Measurements from ENCODE around the gene PERM1.
"Not testable (repeated sequence)": the region's sequence is repeated elsewhere in the genome, so short reads cannot be mapped to it uniquely, and the experiment has no call there.

Gene PERM1

GRCh38 chr1:993379-993995 lies 11.6 kb upstream of the PERM1 start:
- no peaks in the 10 kb centered on the region for H3F3A ChIP-seq (ENCODE audit: insufficient read depth, low read length)
- no peaks in the 10 kb centered on the region for H3K36me3 ChIP-seq (ENCODE audit: insufficient read depth, low read length)
- H3K4me2 ChIP-seq (ENCODE audit: low read length): no peak overlapping the region
- TF ChIP-seq CTCF (IDR thresholded peaks at IDR 0.05; ENCODE audit: low read length) (no peak), EZH2 (IDR thresholded peaks at IDR 0.05; ENCODE audit: borderline replicate concordance, low read length) (no peak)
- no peak overlapping the region for H3K9ac ChIP-seq (ENCODE audit: low read length)
- H3K9me2 ChIP-seq (ENCODE audit: low read depth, low read length): no peaks in the 10 kb centered on the region
- H4K20me1 ChIP-seq (ENCODE audit: insufficient read depth, low read length): no peaks in the 10 kb centered on the region
- no peaks in the 10 kb centered on the region for H3K4me1 ChIP-seq (ENCODE audit: insufficient read depth, low read length, severe bottlenecking)
- H3K9me3 ChIP-seq (ENCODE audit: low read length): no peaks in the 10 kb centered on the region
- H3K27me3 ChIP-seq (ENCODE audit: insufficient read depth, low read length): peaks cover 10% of the 10 kb centered on the region; the same call in 1 of the 2 replicates
- no peak overlapping the region for H2AFZ ChIP-seq (ENCODE audit: low read length)
- H3K27ac ChIP-seq (ENCODE audit: low read depth, low read length, poor library complexity, severe bottlenecking): no peak overlapping the region
- H3K79me2 ChIP-seq (ENCODE audit: insufficient read depth, low read length): no peaks in the 10 kb centered on the region
- no peak overlapping the region for H3K4me3 ChIP-seq (ENCODE audit: low read depth, low read length, poor library complexity, severe bottlenecking)

GRCh38 chr1:992362-992761 lies 10.5 kb upstream of the PERM1 start:
- TF ChIP-seq EZH2 (IDR thresholded peaks at IDR 0.05; ENCODE audit: borderline replicate concordance, low read length) (no peak), CTCF (IDR thresholded peaks at IDR 0.05; ENCODE audit: low read length) (no peak)
- no peak overlapping the region for H3K27ac ChIP-seq (ENCODE audit: low read depth, low read length, poor library complexity, severe bottlenecking)
- no peaks in the 10 kb centered on the region for H4K20me1 ChIP-seq (ENCODE audit: insufficient read depth, low read length)
- H3K9me3 ChIP-seq (ENCODE audit: low read length): no peaks in the 10 kb centered on the region
- H3K4me3 ChIP-seq (ENCODE audit: low read depth, low read length, poor library complexity, severe bottlenecking): no peak overlapping the region
- H2AFZ ChIP-seq (ENCODE audit: low read length): no peak overlapping the region
- H3K4me1 ChIP-seq (ENCODE audit: insufficient read depth, low read length, severe bottlenecking): no peaks in the 10 kb centered on the region
- no peak overlapping the region for H3K4me2 ChIP-seq (ENCODE audit: low read length)
- no peaks in the 10 kb centered on the region for H3K36me3 ChIP-seq (ENCODE audit: insufficient read depth, low read length)
- no peak overlapping the region for H3K9ac ChIP-seq (ENCODE audit: low read length)
- no peaks in the 10 kb centered on the region for H3K9me2 ChIP-seq (ENCODE audit: low read depth, low read length)
- H3F3A ChIP-seq (ENCODE audit: insufficient read depth, low read length): no peaks in the 10 kb centered on the region
- H3K79me2 ChIP-seq (ENCODE audit: insufficient read depth, low read length): no peaks in the 10 kb centered on the region
- peaks cover 10% of the 10 kb centered on the region; the same call in 1 of the 2 replicates for H3K27me3 ChIP-seq (ENCODE audit: insufficient read depth, low read length)

- H3K27me3 ChIP-seq (ENCODE audit: insufficient read depth, low read length): peaks cover 10% of the 10 kb centered on the region; the same call in 1 of the 2 replicates
- H3K79me2 ChIP-seq (ENCODE audit: insufficient read depth, low read length): no peaks in the 10 kb centered on the region
- H3K4me1 ChIP-seq (ENCODE audit: insufficient read depth, low read length, severe bottlenecking): no peaks in the 10 kb centered on the region
- no peak for TF ChIP-seq CTCF (IDR thresholded peaks at IDR 0.05; ENCODE audit: low read length)
- TF ChIP-seq EZH2 (IDR thresholded peaks at IDR 0.05; ENCODE audit: borderline replicate concordance, low read length): no peak
- H3K9ac ChIP-seq (ENCODE audit: low read length): no peak overlapping the region
- no peak overlapping the region for H2AFZ ChIP-seq (ENCODE audit: low read length)
- no peaks in the 10 kb centered on the region for H4K20me1 ChIP-seq (ENCODE audit: insufficient read depth, low read length)
- H3K4me2 ChIP-seq (ENCODE audit: low read length): no peak overlapping the region
- no peaks in the 10 kb centered on the region for H3F3A ChIP-seq (ENCODE audit: insufficient read depth, low read length)
- no peaks in the 10 kb centered on the region for H3K36me3 ChIP-seq (ENCODE audit: insufficient read depth, low read length)
- no peaks in the 10 kb centered on the region for H3K9me3 ChIP-seq (ENCODE audit: low read length)
- no peak overlapping the region for H3K4me3 ChIP-seq (ENCODE audit: low read depth, low read length, poor library complexity, severe bottlenecking)
- no peaks in the 10 kb centered on the region for H3K9me2 ChIP-seq (ENCODE audit: low read depth, low read length)
- no peak overlapping the region for H3K27ac ChIP-seq (ENCODE audit: low read depth, low read length, poor library complexity, severe bottlenecking)
Measured at GRCh38 chr1:991895-992294, 10.0 kb upstream of the PERM1 start.

GRCh38 chr1:991275-991674 lies 9.4 kb upstream of the PERM1 start:
- H3K4me2 ChIP-seq (ENCODE audit: low read length); H3K9ac ChIP-seq (ENCODE audit: low read length); H3K4me3 ChIP-seq (ENCODE audit: low read depth, low read length, poor library complexity, severe bottlenecking); H3K9me3 ChIP-seq (ENCODE audit: low read length); H3K79me2 ChIP-seq (ENCODE audit: insufficient read depth, low read length); H3K27ac ChIP-seq (ENCODE audit: low read depth, low read length, poor library complexity, severe bottlenecking); H3K9me2 ChIP-seq (ENCODE audit: low read depth, low read length); H4K20me1 ChIP-seq (ENCODE audit: insufficient read depth, low read length); H3K4me1 ChIP-seq (ENCODE audit: insufficient read depth, low read length, severe bottlenecking); H2AFZ ChIP-seq (ENCODE audit: low read length); H3F3A ChIP-seq (ENCODE audit: insufficient read depth, low read length); H3K27me3 ChIP-seq (ENCODE audit: insufficient read depth, low read length); H3K36me3 ChIP-seq (ENCODE audit: insufficient read depth, low read length): not testable (repeated sequence)

GRCh38 chr1:988061-988460 lies 6.2 kb upstream of the PERM1 start:
- H3K27ac ChIP-seq (ENCODE audit: low read depth, low read length, poor library complexity, severe bottlenecking); H3K36me3 ChIP-seq (ENCODE audit: insufficient read depth, low read length); H2AFZ ChIP-seq (ENCODE audit: low read length); H3F3A ChIP-seq (ENCODE audit: insufficient read depth, low read length); H3K9me2 ChIP-seq (ENCODE audit: low read depth, low read length); H3K4me3 ChIP-seq (ENCODE audit: low read depth, low read length, poor library complexity, severe bottlenecking); H3K9ac ChIP-seq (ENCODE audit: low read length); H3K79me2 ChIP-seq (ENCODE audit: insufficient read depth, low read length); H3K4me1 ChIP-seq (ENCODE audit: insufficient read depth, low read length, severe bottlenecking); H3K4me2 ChIP-seq (ENCODE audit: low read length); H3K27me3 ChIP-seq (ENCODE audit: insufficient read depth, low read length); H3K9me3 ChIP-seq (ENCODE audit: low read length); H4K20me1 ChIP-seq (ENCODE audit: insufficient read depth, low read length): not testable (repeated sequence)

All from OCI-LY1 (cell line).